Measurements from ENCODE around the gene SYCE3. TPM values are rescaled to one million over a fixed set of nuclear protein-coding genes. Genes with fewer than 3 reads are reported as not detected.
A peak's percentile ranks its signal among the peaks of the same experiment; 100 is the strongest.

The SYCE3 gene
- total and polyA plus RNA-seq, 2 donors (not counting 3 experiments of a cell fraction or from before 2014, with no cell fraction given) = not detected

GRCh38 chr22:50529416-50529896, 33.3 kb downstream of the SYCE3 start:
- Histone ChIP-seq H2AFZ (ENCODE audit: low read depth, low read length) (peak overlapping the region; percentile 24), H3K27me3 (ENCODE audit: control insufficient read depth in 2 of 2, insufficient read depth in 2 of 2, low read length in 2 of 2) (peaks cover 3 to 13% of the 10 kb centered on the region in 2 experiments), H3K9me3 (replicated peaks; ENCODE audit: control insufficient read depth, insufficient read depth, low read length) (no peaks in the 10 kb centered on the region), H3K4me1 (ENCODE audit: control insufficient read depth, extremely low read depth, insufficient read depth, low read length) (peaks cover 26% of the 10 kb centered on the region), H3K79me2 (ENCODE audit: control insufficient read depth, insufficient read depth, low read length) (peaks cover 3% of the 10 kb centered on the region), H3K4me2 (ENCODE audit: insufficient read depth, low read length) (no peak overlapping the region), H3K36me3 (ENCODE audit: control insufficient read depth in 2 of 2, extremely low read depth in 1 of 2, insufficient read depth in 2 of 2, low read length in 2 of 2) (no peaks in the 10 kb centered on the region), H3K9ac (replicated peaks; ENCODE audit: extremely low read depth, insufficient read depth, low read length) (no peak overlapping the region), H3K4me3 (replicated peaks in 1 of 3; ENCODE audit: insufficient read depth in 1 of 3, low read depth in 1 of 3, low read length in 3 of 3) (no peak overlapping the region), H3K9me1 (replicated peaks; ENCODE audit: control insufficient read depth, extremely low read depth, insufficient read depth, low read length) (no peaks in the 10 kb centered on the region), H3K27ac (ENCODE audit: insufficient read depth, low read depth, low read length) (no peak overlapping the region), H4K20me1 (replicated peaks; ENCODE audit: control insufficient read depth, extremely low read depth, insufficient read depth, low read length) (no peaks in the 10 kb centered on the region)
- intact Hi-C loops (cut with micrococcal nuclease) = no loop called here
- dilution Hi-C loops (cut with MboI; ENCODE audit: extremely low pct_ligation_motif_present, low sequenced_read_pairs) = no loop called here
- TF ChIP-seq EZH2 (IDR thresholded peaks at IDR 0.05; ENCODE audit: borderline replicate concordance, low read depth, low read length, severe bottlenecking) (no peak), MAX (IDR thresholded peaks at IDR 0.05; ENCODE audit: insufficient read depth, insufficient read length) (no peak), POLR2AphosphoS5 (IDR thresholded peaks at IDR 0.05; ENCODE audit: insufficient read depth, low read depth, low read length) (no peak), GATA2 (IDR thresholded peaks at IDR 0.05; ENCODE audit: insufficient read depth, insufficient read length, low read depth, low read length) (no peak), JUN (IDR thresholded peaks at IDR 0.05; ENCODE audit: borderline replicate concordance, insufficient read depth, insufficient read length, low read depth) (no peak), CTCF (IDR thresholded peaks at IDR 0.05; ENCODE audit: extremely low read depth in 1 of 2, insufficient read depth in 1 of 2, low read depth in 1 of 2, low read length in 2 of 2) (no peak), FOS (IDR thresholded peaks at IDR 0.05; ENCODE audit: borderline replicate concordance, insufficient read depth, low read length) (no peak)
- FAIRE-seq (no peak), DNase-seq (ENCODE audit: low read depth, low spot score) (no peak)
- ChIA-PET CTCF (interaction anchor here (1.5 kb wide), 1 partner anchor 33 kb away, joined by 3 read pairs; the partner anchor contains the start of gene SYCE3), POLR2A (no interaction called here)
- BruUV-seq (replicated peaks) = no TSS peak
